Hepatocyte (in vitro differentiated cells): ENCODE results near the gene GIPC3. TPM values are rescaled to one million over a fixed set of nuclear protein-coding genes. Genes with fewer than 3 reads are reported as not detected.

Experiments used
- DNase-seq: peaks from one replicate; pipeline ENCODE4 v3.0.0-alpha.2; 2016; ENCODE audit warnings: low spot score
- H2AFZ ChIP-seq: fragments of 200-600 bp; sonication (generic); 2 replicates; pipeline ENCODE4 v1.6.0; 2016; ENCODE audit warnings: antibody characterized with exemption, mild to moderate bottlenecking
- H3K27ac ChIP-seq: fragments of 200-600 bp; sonication (generic); 2 replicates; pipeline ENCODE4 v1.5.1; 2016; ENCODE audit warnings: mild to moderate bottlenecking
- H3K27me3 ChIP-seq: fragments of 200-600 bp; sonication (generic); 2 replicates; pipeline ENCODE4 v1.6.1; 2016
- H3K36me3 ChIP-seq: fragments of 200-600 bp; sonication (generic); replicated peaks from 2 replicates; pipeline ENCODE4 v1.5.1; 2016; ENCODE audit warnings: low read depth; ENCODE audit not compliant: insufficient read depth
- H3K4me1 ChIP-seq: fragments of 200-600 bp; sonication (generic); 2 replicates; pipeline ENCODE4 v1.5.1; 2016; ENCODE audit warnings: mild to moderate bottlenecking, moderate library complexity; ENCODE audit not compliant: insufficient read depth
- H3K4me2 ChIP-seq: fragments of 200-600 bp; sonication (generic); 2 replicates; pipeline ENCODE4 v1.6.0; 2016
- H3K4me3 ChIP-seq: fragments of 200-600 bp; sonication (generic); 2 replicates; pipeline ENCODE4 v1.5.1; 2016; ENCODE audit warnings: mild to moderate bottlenecking
- H3K79me2 ChIP-seq: fragments of 200-600 bp; sonication (generic); 2 replicates; pipeline ENCODE4 v1.6.0; 2017; ENCODE audit warnings: mild to moderate bottlenecking
- H3K9me2 ChIP-seq: fragments of 200-600 bp; sonication (generic); replicated peaks from 2 replicates; pipeline ENCODE4 v1.6.0; 2017; ENCODE audit warnings: mild to moderate bottlenecking; ENCODE audit not compliant: insufficient read depth
- H3K9me3 ChIP-seq: fragments of 200-600 bp; sonication (generic); 2 replicates; pipeline ENCODE4 v1.5.1; 2016; ENCODE audit warnings: low read depth, mild to moderate bottlenecking
- H4K20me1 ChIP-seq: fragments of 200-600 bp; sonication (generic); 2 replicates; pipeline ENCODE4 v1.6.0; 2016; ENCODE audit warnings: mild to moderate bottlenecking; ENCODE audit not compliant: insufficient read depth, poor library complexity, severe bottlenecking
- CTCF ChIP-seq: fragments of 200-600 bp; sonication (generic); IDR thresholded peaks from 2 replicates; pipeline ENCODE4 v1.5.1; 2016; ENCODE audit warnings: antibody characterized with exemption, mild to moderate bottlenecking; ENCODE audit not compliant: poor library complexity
- EZH2 ChIP-seq: fragments of 200-600 bp; sonication (generic); IDR thresholded peaks from 2 replicates; pipeline ENCODE4 v1.6.1; 2016; ENCODE audit warnings: antibody characterized with exemption, mild to moderate bottlenecking, borderline replicate concordance
- EZH2phosphoT487 ChIP-seq: fragments of 200-600 bp; sonication (generic); IDR thresholded peaks from one replicate; pipeline ENCODE4 v1.6.1; 2018; ENCODE audit warnings: antibody characterized with exemption, mild to moderate bottlenecking, low read depth, moderate library complexity; ENCODE audit not compliant: unreplicated experiment, severe bottlenecking
- WGBS: methylation state at CpG from one replicate; pipeline ENCODE4 v1.1.6; 2016; ENCODE audit warnings: low lambda C conversion rate; ENCODE audit errors: missing lambda C conversion rate; 5-methylcytosine and 5-hydroxymethylcytosine counted together
- polyA plus RNA-seq: library from polyadenylated mRNA; unstranded; fragments of >200 nt; fragmentation: Nextera tagmentation; extraction: Ambion mirVana; gene quantifications from 2 replicates; pipeline ENCODE4 v1.2.1, GENCODE V29; 2016
- total RNA-seq: library from RNA; depleted of rRNA; stranded (reverse); fragments of >200 nt; gene quantifications from 2 replicates; pipeline ENCODE4 v1.2.3, GENCODE V29; 2014

The GIPC3 gene
- total and polyA plus RNA-seq, 2 experiments from 2014 or later, result 0.28 TPM; not detected in 1

- Histone ChIP-seq H3K9me3 (no peaks in the 10 kb centered on the region), H3K4me2 (no peak overlapping the region), H4K20me1 (no peaks in the 10 kb centered on the region), H2AFZ (no peak overlapping the region), H3K27me3 (no peaks in the 10 kb centered on the region), H3K36me3 (no peaks in the 10 kb centered on the region), H3K4me1 (no peaks in the 10 kb centered on the region), H3K4me3 (no peak overlapping the region), H3K79me2 (no peaks in the 10 kb centered on the region), H3K9me2 (no peaks in the 10 kb centered on the region), H3K27ac (no peak overlapping the region)
- no peak for DNase-seq
- TF ChIP-seq EZH2 (no peak), CTCF (no peak), EZH2phosphoT487 (no peak)
- 93% methylated on average over 22 of the region's 23 CpGs for WGBS
These were observed 39.2 kb upstream of the GIPC3 start for GRCh38 chr19:3546119-3546518.

GRCh38 chr19:3547301-3547731 lies 38.0 kb upstream of the GIPC3 start:
- no peaks in the 10 kb centered on the region for H4K20me1 ChIP-seq
- no peaks in the 10 kb centered on the region for H3K27me3 ChIP-seq
- H3K27ac ChIP-seq, result no peak overlapping the region
- no peaks in the 10 kb centered on the region for H3K4me1 ChIP-seq
- H2AFZ ChIP-seq, result no peak overlapping the region
- H3K4me2 ChIP-seq, result no peak overlapping the region
- no peaks in the 10 kb centered on the region for H3K9me3 ChIP-seq
- no peaks in the 10 kb centered on the region for H3K9me2 ChIP-seq
- TF ChIP-seq CTCF (peak; percentile 18), EZH2 (no peak), EZH2phosphoT487 (no peak)
- 90% methylated on average over 14 of the region's 15 CpGs for WGBS
- no peaks in the 10 kb centered on the region for H3K79me2 ChIP-seq
- no peak overlapping the region for H3K4me3 ChIP-seq
- no peaks in the 10 kb centered on the region for H3K36me3 ChIP-seq
- DNase-seq, result no peak

- Histone ChIP-seq H3K9me2 (no peaks in the 10 kb centered on the region), H3K27me3 (no peaks in the 10 kb centered on the region), H3K27ac (no peak overlapping the region), H2AFZ (no peak overlapping the region), H4K20me1 (no peaks in the 10 kb centered on the region), H3K4me2 (no peak overlapping the region), H3K4me1 (no peaks in the 10 kb centered on the region), H3K9me3 (no peaks in the 10 kb centered on the region), H3K4me3 (no peak overlapping the region), H3K36me3 (no peaks in the 10 kb centered on the region), H3K79me2 (no peaks in the 10 kb centered on the region)
- no peak for DNase-seq
- WGBS, result 97% methylated on average over 15 of the region's 36 CpGs
- TF ChIP-seq EZH2 (no peak), CTCF (no peak), EZH2phosphoT487 (no peak)
These were observed 37.5 kb upstream of the GIPC3 start for GRCh38 chr19:3547767-3548282.
